SK-N-SH treated with all-trans-retinoic acid at 6 μM for 48 hours (cell line): ENCODE measurements around the gene BUD23.

Experiments
- ATAC-seq: fragments of 200-7000 bp; cut with Tn5 transposase; 3 replicates; pipeline ENCODE4 v1.9.1; 2020; ENCODE audit warnings: mild to moderate bottlenecking, moderate library complexity
- ARNTL ChIP-seq: fragments of 450-650 bp; formaldehyde crosslinking; IDR thresholded peaks from 2 replicates; pipeline ENCODE4 v1.5.0; 2020; ENCODE audit warnings: low read depth, mild to moderate bottlenecking, moderate library complexity, borderline replicate concordance
- BACH2 ChIP-seq: fragments of 250-450 bp; sonication (Bioruptor Pico); IDR thresholded peaks from 2 replicates; pipeline ENCODE4 v1.9.0; 2021; ENCODE audit warnings: mild to moderate bottlenecking, borderline replicate concordance
- CREB5 ChIP-seq: fragments of 250-450 bp; sonication (Bioruptor Pico); IDR thresholded peaks from 2 replicates; pipeline ENCODE4 v1.5.1; 2020; ENCODE audit warnings: low read depth, mild to moderate bottlenecking, moderate library complexity
- CSDC2 ChIP-seq: fragments of 250-450 bp; sonication (Bioruptor Pico); IDR thresholded peaks from 2 replicates; pipeline ENCODE4 v1.5.0; 2020; ENCODE audit warnings: mild to moderate bottlenecking, moderate library complexity
- CSRNP3 ChIP-seq: fragments of 250-450 bp; sonication (Bioruptor Pico); IDR thresholded peaks from 2 replicates; pipeline ENCODE4 v1.5.1; 2021; ENCODE audit warnings: mild to moderate bottlenecking, moderate library complexity
- ESRRG ChIP-seq: fragments of 250-450 bp; sonication (Bioruptor Pico); IDR thresholded peaks from 2 replicates; pipeline ENCODE4 v1.6.1; 2021; ENCODE audit warnings: mild to moderate bottlenecking
- GLIS3 ChIP-seq: fragments of 250-450 bp; sonication (Bioruptor Pico); IDR thresholded peaks from 2 replicates; pipeline ENCODE4 v1.5.0; 2020; ENCODE audit warnings: mild to moderate bottlenecking, moderate library complexity
- ISL1 ChIP-seq: fragments of 250-450 bp; sonication (Bioruptor Pico); IDR thresholded peaks from 2 replicates; pipeline ENCODE4 v2.1.2; 2022; ENCODE audit warnings: mild to moderate bottlenecking, moderate library complexity
- OSR1 ChIP-seq: fragments of 250-450 bp; sonication (Bioruptor Pico); IDR thresholded peaks from 2 replicates; pipeline ENCODE4 v1.8.0; 2022; ENCODE audit warnings: moderate library complexity, mild to moderate bottlenecking, inconsistent platforms
- PATZ1 ChIP-seq: fragments of 250-450 bp; sonication (Bioruptor Pico); IDR thresholded peaks from 2 replicates; pipeline ENCODE4 v1.8.0; 2020; ENCODE audit warnings: mild to moderate bottlenecking, moderate library complexity, borderline replicate concordance
- POU6F1 ChIP-seq: fragments of 250-450 bp; sonication (Bioruptor Pico); IDR thresholded peaks from 2 replicates; pipeline ENCODE4 v1.8.0; 2021; ENCODE audit warnings: low read depth, mild to moderate bottlenecking, moderate library complexity, borderline replicate concordance
- PPARA ChIP-seq: fragments of 250-450 bp; sonication (Bioruptor Pico); IDR thresholded peaks from 2 replicates; pipeline ENCODE4 v1.5.0; 2020; ENCODE audit warnings: mild to moderate bottlenecking, borderline replicate concordance
- RARB ChIP-seq: fragments of 250-450 bp; sonication (Bioruptor Pico); IDR thresholded peaks from 2 replicates; pipeline ENCODE4 v1.8.0; 2021; ENCODE audit warnings: mild to moderate bottlenecking, moderate library complexity
- SNAI2 ChIP-seq: fragments of 250-450 bp; sonication (Bioruptor Pico); IDR thresholded peaks from 2 replicates; pipeline ENCODE4 v1.5.0; 2020; ENCODE audit warnings: mild to moderate bottlenecking, moderate library complexity
- TOX ChIP-seq: fragments of 250-450 bp; sonication (Bioruptor Pico); IDR thresholded peaks from 2 replicates; pipeline ENCODE4 v1.8.0; 2021; ENCODE audit warnings: mild to moderate bottlenecking, moderate library complexity, borderline replicate concordance
- TSHZ2 ChIP-seq: fragments of 250-450 bp; sonication (Bioruptor Pico); IDR thresholded peaks from 2 replicates; pipeline ENCODE4 v1.5.0; 2020; ENCODE audit warnings: mild to moderate bottlenecking, moderate library complexity
- ZFP30 ChIP-seq: fragments of 450-650 bp; formaldehyde crosslinking; IDR thresholded peaks from 2 replicates; pipeline ENCODE4 v1.5.0; 2022; ENCODE audit warnings: mild to moderate bottlenecking, moderate library complexity

Gene BUD23

GRCh38 chr7:73700581-73701134, 17.3 kb downstream of the BUD23 start:
- TF ChIP-seq BACH2 (CRISPR knock-in tag): no peak
- TF ChIP-seq POU6F1 (CRISPR knock-in tag): no peak
- TF ChIP-seq ESRRG (CRISPR knock-in tag): no peak
- no peak for TF ChIP-seq OSR1 (CRISPR knock-in tag)
- no peak for TF ChIP-seq TSHZ2 (CRISPR knock-in tag)
- TF ChIP-seq SNAI2 (CRISPR knock-in tag): no peak
- ATAC-seq: no peak

GRCh38 chr7:73701357-73701995, 18.1 kb downstream of the BUD23 start:
- TF ChIP-seq ARNTL (CRISPR knock-in tag): no peak
- peak; percentile 48 for ATAC-seq

GRCh38 chr7:73702226-73702625, 18.8 kb downstream of the BUD23 start:
- ATAC-seq: no peak
- TF ChIP-seq TOX (CRISPR knock-in tag) (no peak), CSDC2 (no peak), ZFP30 (CRISPR knock-in tag) (no peak), ISL1 (CRISPR knock-in tag) (no peak), CSRNP3 (no peak), CREB5 (CRISPR knock-in tag) (no peak)

- ATAC-seq: no peak
- no peak for TF ChIP-seq CSDC2
- TF ChIP-seq BACH2 (CRISPR knock-in tag): no peak
- TF ChIP-seq ESRRG (CRISPR knock-in tag): no peak
- TF ChIP-seq PPARA: no peak
- TF ChIP-seq RARB (CRISPR knock-in tag): no peak
- no peak for TF ChIP-seq GLIS3 (CRISPR knock-in tag)
- no peak for TF ChIP-seq ARNTL (CRISPR knock-in tag)
- TF ChIP-seq PATZ1 (CRISPR knock-in tag): no peak
- TF ChIP-seq POU6F1 (CRISPR knock-in tag): no peak
Observed at GRCh38 chr7:73702665-73703064, 19.3 kb downstream of the BUD23 start.
